HG02981 (cell line): Measurements from ENCODE around the gene THEM4.
"Not testable (repeated sequence)": the region's sequence is repeated elsewhere in the genome, so short reads cannot be mapped to it uniquely, and the experiment has no call there.

Source experiments
- ATAC-seq: cut with Tn5 transposase; IDR thresholded peaks from one replicate; pipeline ENCODE4 v1.9.1; 2021; ENCODE audit warnings: mild to moderate bottlenecking, moderate library complexity; ENCODE audit not compliant: unreplicated experiment

The THEM4 gene

DNA sequence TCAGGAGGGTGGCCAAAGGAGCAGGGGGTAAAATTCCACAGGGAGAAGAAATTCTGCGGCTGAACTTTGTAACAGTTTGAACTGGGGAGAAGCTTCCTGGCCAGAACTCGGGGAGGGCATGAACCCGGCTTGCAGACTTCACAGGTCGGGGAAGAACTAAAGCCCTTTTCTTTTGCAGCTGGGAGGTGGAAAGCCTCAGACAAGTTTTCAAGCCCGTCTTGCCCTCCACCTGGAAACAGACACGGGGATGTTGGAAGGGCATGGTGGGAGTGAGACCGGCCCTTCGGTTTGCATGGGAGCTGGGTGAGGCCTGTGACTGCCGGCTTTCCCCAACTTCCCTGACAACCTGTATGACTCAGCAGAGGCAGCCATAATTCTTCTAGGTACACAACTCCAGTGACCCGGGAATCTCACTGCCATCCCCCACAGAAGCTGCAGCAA is 11.3 kb downstream of the THEM4 start:
- no peak for ATAC-seq

- no peak for ATAC-seq
Observed at GRCh38 chr1:151893176-151893924, 16.0 kb downstream of the THEM4 start.

- ATAC-seq, result no peak
Observed at GRCh38 chr1:151892190-151892589, 17.1 kb downstream of the THEM4 start.

DNA sequence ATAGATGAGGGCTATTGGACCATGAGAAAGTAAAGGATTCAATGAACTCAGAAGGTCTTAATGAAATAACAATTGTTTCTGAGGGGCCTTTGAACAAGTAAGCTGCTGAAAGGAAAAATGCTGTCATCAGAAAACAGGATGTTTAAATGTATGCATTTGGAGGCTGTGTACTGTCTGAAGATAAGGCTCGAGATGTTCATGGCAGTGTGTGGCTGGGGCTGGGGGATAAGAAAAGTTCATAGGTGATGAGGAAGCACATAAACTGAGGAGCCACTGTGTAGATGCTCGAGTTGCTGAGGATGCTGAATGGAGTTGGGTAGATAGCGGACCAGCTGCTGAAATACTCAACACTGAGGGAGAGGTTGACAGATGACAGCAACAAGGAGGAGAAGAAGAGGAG is 17.8 kb downstream of the THEM4 start:
- ATAC-seq, result no peak

DNA sequence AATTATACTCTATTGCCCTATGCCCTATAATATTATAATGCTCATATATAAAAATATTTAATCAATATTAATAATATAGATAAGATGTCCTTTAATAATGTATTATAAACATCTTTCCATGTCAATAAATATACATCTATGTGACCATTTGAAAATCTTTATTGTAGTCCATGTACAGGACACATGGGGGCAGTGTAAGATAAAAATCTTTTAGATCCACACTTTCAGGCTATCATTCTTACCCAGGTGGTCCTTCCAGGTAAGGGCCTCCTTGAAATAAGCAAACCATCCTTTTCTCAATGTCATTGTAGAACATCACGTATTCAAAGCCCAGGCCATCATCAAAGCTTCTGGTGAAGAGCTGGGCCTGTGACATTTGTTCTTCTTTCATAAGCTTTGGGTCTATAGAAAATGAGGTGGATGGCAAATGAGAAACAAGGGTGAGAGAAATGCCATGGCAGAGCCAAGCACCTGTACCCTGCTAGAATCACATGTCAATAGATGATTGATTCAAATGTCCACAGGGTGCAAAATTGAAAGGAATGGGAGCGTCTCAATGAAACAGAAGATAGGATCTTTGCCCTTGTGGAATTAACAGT is 20.2 kb downstream of the THEM4 start:
- no peak for ATAC-seq

GRCh38 chr1:151887028-151887427 is 22.3 kb downstream of the THEM4 start:
- no peak for ATAC-seq

DNA sequence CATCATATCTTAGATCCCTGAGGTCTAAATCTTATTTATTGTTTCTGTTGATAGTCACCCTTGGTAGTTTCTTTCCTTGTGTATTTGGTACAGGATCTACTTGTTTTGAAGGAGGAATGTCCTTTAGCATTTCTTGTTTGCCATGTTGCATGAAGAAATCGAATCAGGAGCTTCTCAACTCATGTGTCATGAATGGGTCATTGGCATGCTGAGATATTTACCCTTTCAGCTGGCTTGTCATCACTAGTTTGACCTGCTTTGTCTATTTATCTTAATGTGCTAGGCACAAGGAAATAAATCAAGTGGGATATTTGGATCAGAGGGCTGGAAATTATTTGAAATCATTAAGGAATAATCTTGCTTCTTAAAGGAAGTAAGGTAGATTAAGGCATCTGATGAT is 23.8 kb downstream of the THEM4 start:
- ATAC-seq, result no peak

GRCh38 chr1:151884879-151885278 is 24.4 kb downstream of the THEM4 start:
- ATAC-seq, result not testable (repeated sequence)

DNA sequence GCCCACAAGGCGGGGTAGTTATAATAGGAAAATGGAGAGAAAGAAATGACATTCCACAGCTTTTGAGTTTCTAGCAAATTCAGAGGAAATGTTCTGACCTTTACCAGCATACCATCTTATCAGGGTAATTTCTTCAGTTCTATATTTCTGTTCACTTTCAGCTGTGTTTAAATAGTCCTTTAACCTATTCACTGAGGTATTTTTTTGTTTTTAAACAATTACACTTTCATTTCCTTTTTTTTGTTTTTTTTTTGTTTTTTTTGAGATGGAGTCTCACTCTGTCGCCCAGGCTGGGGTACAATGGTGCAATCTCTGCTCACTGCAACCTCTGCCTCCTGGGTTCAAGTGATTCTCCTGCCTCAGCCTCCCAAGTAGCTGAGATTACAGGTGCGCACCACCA is 24.9 kb downstream of the THEM4 start:
- not testable (repeated sequence) for ATAC-seq

DNA sequence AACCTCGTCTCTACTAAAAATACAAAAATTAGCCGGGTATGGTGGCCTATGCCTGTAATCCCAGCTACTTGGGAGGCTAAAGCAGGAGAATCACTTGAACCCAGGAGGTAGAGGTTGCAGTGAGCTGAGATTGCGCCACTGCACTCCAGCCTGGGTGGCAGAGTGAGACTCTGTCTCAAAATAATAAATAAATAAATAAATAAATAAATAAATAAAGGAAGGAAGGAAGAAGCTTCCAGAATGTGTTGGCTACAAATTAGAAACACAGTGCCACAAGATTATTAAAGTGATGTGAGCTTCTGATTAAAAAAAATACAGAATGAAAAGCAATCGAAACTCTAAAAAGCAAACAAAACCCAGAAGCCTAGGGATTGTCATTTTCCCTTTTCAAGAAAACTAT is 25.4 kb downstream of the THEM4 start:
- not testable (repeated sequence) for ATAC-seq

- ATAC-seq, result not testable (repeated sequence)
Observed at GRCh38 chr1:151882918-151883317, 26.4 kb downstream of the THEM4 start.

GRCh38 chr1:151882466-151882865 is 26.8 kb downstream of the THEM4 start:
- ATAC-seq, result no peak

DNA sequence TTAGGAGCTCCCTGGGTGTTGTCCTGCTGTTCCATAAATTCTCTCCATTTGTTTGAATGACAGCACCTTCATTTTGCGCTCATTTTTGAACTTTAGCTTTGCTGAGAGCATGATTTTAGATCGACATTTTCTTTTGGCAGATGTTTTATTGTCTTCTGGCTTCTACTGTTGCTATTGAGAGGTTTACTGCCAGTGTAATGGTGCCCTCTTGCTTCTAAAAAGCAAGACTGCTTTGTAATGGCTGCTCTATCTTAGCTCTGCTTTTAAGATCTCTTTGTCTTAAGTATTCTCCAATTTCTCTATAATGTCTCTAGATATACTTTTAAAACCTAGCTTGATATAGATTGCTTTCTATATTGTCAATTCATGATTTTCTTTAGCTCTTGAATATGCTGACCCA is 27.8 kb downstream of the THEM4 start:
- no peak for ATAC-seq

- no peak for ATAC-seq
Observed at GRCh38 chr1:151875419-151876097, 33.8 kb downstream of the THEM4 start.

DNA sequence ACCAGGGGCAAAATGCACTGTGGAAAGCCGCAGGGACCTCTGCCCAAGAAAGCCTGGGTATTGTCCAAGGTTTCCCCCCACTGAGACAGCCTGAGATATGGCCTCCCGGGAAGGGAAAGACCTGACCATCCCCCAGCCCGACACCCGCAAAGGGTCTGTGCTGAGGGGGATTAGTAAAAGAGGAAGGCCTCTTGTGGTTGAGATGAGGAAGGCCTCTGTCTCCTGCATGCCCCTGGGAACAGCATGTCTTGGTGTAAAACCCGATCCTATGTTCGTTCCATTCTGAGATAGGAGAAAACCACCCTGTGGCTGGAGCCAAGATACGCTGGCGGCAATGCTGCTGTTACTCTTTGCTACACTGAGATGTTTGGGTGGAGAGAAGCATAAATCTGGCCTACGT is 36.5 kb downstream of the THEM4 start:
- ATAC-seq, result not testable (repeated sequence)

DNA sequence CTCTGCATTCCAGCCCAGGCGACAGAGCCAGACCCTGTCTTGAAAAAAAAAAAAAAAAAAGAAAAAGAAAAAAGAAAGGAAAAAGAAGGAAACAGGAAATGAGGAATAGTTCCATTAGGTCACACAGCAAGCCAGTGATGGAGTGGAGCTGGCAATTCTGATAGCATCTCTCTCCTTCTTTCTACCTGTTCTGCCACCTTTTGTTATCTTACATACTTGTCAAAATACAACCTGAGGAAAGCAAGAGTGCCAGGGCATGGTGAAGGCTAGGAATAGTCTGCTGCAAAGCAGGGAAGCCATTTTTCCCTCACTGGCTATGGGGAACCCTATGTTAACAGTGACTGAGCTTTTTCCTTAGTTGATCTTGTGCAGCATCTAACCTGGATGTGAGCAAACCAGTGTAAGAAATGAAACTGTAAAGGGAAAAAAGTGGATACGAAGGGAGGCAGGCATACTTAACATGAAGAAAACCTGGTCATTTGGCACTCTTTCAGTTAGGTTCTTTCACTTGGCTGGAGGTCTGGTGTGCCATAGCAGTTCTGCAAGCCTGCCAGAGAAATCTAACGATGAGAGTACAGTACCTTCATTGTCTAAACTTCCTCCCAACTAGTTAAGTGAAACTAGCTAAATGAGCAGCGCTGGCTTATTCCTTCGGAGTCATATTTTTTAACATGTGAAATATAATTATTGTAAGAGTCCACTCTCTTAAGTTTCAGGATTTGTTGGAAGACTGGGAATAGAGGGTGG is 37.9 kb downstream of the THEM4 start:
- no peak for ATAC-seq

- ATAC-seq, result no peak
Observed at GRCh38 chr1:151868486-151868885, 40.8 kb downstream of the THEM4 start.

DNA sequence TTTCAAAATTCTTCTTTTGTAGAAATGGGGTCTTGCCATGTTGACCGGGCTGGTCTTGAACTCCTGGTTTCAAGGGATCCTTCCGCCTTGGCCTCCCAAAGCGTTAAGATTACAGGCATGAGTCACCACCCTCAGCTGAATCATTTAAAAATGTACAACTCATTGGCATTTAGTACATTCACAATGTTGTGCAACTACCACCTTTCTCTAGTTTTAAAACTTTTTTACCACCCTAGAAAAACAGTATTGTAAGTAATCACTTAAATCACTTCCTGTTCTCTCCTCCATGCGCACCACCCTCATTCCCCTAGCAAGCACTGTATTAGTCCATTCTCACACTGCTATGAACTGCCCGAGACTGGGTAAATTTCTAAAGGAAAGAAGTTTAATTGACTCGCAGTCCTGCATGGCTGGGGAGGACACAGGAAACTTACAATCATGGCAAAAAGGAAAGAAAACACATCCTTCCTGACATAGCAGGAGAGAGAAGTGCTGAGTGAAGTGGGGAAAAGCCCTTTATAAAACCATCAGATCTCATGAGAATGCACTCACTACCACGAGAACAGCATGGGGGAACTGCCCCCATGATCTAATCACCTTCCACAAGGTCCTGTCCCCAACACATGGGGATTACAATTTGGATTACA is 41.4 kb downstream of the THEM4 start:
- no peak for ATAC-seq

- no peak for ATAC-seq
Observed at GRCh38 chr1:151867321-151867720, 42.0 kb downstream of the THEM4 start.

- no peak for ATAC-seq
Observed at GRCh38 chr1:151864411-151864810, 44.9 kb downstream of the THEM4 start.

GRCh38 chr1:151862604-151863003 is 46.7 kb downstream of the THEM4 start:
- no peak for ATAC-seq
